ENCODE results near the gene GPN3. TPM values are rescaled to one million over a fixed set of nuclear protein-coding genes. Genes with fewer than 3 reads are reported as not detected.
"Not testable (repeated sequence)": the region's sequence is repeated elsewhere in the genome, so short reads cannot be mapped to it uniquely, and the experiment has no call there.

GPN3 gene
- total RNA-seq, 1 donor from 2014 or later, result 21.4 TPM

DNA sequence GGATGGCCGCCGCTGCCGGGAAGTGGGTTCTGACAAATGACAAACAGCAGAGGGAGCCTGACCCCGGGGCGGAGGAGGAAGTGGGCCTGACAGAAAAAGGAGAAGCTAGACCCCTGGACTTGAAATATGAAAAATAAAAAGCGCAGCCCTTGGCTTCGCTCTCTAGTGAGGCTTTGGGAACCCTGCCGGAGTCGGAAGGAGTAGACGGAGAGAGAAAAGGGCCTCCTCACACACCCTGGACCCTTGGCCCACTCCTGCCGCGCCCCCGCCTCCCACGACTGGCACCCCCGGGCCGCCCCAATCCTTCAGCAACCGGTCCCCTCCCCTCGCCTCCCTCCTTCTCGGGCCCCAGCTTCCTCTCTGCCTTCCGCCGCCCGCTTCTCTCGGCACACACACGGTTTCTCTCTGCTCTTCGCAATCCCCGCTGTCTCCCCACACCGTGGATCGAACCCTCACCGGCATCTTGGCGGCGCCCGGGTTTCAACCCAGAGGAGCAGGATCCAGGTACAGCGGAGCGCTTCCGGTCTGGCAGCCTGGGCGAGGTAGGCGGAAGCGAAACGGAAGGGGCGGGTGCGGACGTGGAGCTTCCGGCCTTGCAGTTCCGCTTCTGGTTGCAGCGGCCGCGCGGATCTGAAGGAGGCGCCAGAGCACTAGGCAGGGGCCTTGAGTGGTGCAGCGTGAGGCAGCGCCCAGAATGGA, 18.1 kb downstream of the GPN3 start, which contains the start of gene ARPC3:
Gene ARPC3 (minus strand): TSS at position 539 of the 699 bp plus-strand sequence. CDS start 77 bp downstream, at position 462.
- peak within 1 kb of the TSS; percentile 88 to 95 (median 94) for H3K9ac ChIP-seq (ENCODE audit: low read depth in 1 of 3, low read length in 3 of 3)
- no peaks in the 10 kb centered on the region for H3K27me3 ChIP-seq (ENCODE audit: control insufficient read depth in 3 of 3, insufficient read depth in 3 of 3, low read length in 3 of 3)
- peaks cover 3 to 14% (median 7%) of the 10 kb centered on the region in 3 donors for H3K4me1 ChIP-seq (ENCODE audit: control insufficient read depth in 3 of 3, insufficient read depth in 3 of 3, low read length in 3 of 3)
- peaks cover 8 to 23% (median 20%) of the 10 kb centered on the region in 3 donors for H3K36me3 ChIP-seq (ENCODE audit: control insufficient read depth in 3 of 3, insufficient read depth in 3 of 3, low read length in 3 of 3)
- no peaks in the 10 kb centered on the region for H3K9me3 ChIP-seq (ENCODE audit: control insufficient read depth in 3 of 3, low read length in 3 of 3)
- H3K4me3 ChIP-seq (ENCODE audit: low read length in 3 of 3), result peak within 1 kb of the TSS; percentile 88 to 96 (median 95)
- peak within 1 kb of the TSS; percentile 95 for H3K27ac ChIP-seq (ENCODE audit: low read depth, low read length)

DNA sequence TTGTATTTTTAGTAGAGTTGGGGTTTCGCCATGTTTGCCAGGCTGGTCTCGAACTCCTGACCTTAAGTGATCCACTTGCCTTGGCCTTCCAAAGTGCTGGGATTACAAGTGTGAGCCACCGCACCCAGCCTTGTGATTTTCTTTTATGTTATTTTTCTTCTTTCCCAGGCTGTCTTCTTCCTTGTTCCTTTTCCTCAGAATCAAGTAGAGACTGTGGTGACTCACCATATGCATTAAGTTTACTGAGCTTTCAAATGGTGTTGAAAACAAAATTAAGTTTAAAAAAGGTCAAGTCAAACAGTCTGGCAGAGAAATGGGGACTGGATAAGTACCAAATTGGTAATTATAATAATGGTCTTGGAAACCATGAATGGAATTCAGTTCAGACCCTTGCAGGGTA, 23.6 kb downstream of the GPN3 start:
- H3K4me1 ChIP-seq (ENCODE audit: control insufficient read depth in 3 of 3, insufficient read depth in 3 of 3, low read length in 3 of 3), result peaks cover 3 to 12% (median 7%) of the 10 kb centered on the region in 3 donors
- no peaks in the 10 kb centered on the region for H3K9me3 ChIP-seq (ENCODE audit: control insufficient read depth in 3 of 3, low read length in 3 of 3)
- no peak overlapping the region for H3K9ac ChIP-seq (ENCODE audit: low read depth in 1 of 3, low read length in 3 of 3)
- H3K4me3 ChIP-seq (ENCODE audit: low read length in 3 of 3), result no peak overlapping the region
- H3K36me3 ChIP-seq (ENCODE audit: control insufficient read depth in 3 of 3, insufficient read depth in 3 of 3, low read length in 3 of 3), result peaks cover 12 to 30% (median 26%) of the 10 kb centered on the region in 3 donors
- H3K27me3 ChIP-seq (ENCODE audit: control insufficient read depth in 3 of 3, insufficient read depth in 3 of 3, low read length in 3 of 3), result no peaks in the 10 kb centered on the region
- H3K27ac ChIP-seq (ENCODE audit: low read depth, low read length), result no peak overlapping the region

- H3K27ac ChIP-seq (ENCODE audit: low read depth, low read length), result no peak overlapping the region
Observed at GRCh38 chr12:110436231-110436630, 31.8 kb downstream of the GPN3 start.

GRCh38 chr12:110431957-110432587, 36.0 kb downstream of the GPN3 start:
- no peak overlapping the region for H3K4me3 ChIP-seq (ENCODE audit: low read length in 3 of 3)
- no peaks in the 10 kb centered on the region for H3K27me3 ChIP-seq (ENCODE audit: control insufficient read depth in 3 of 3, insufficient read depth in 3 of 3, low read length in 3 of 3)
- no peaks in the 10 kb centered on the region for H3K9me3 ChIP-seq (ENCODE audit: control insufficient read depth in 3 of 3, low read length in 3 of 3)
- H3K9ac ChIP-seq (ENCODE audit: low read depth in 1 of 3, low read length in 3 of 3), result no peak overlapping the region
- H3K27ac ChIP-seq (ENCODE audit: low read depth, low read length), result no peak overlapping the region
- peaks cover 0 to 3% (median 0%) of the 10 kb centered on the region in 3 donors for H3K4me1 ChIP-seq (ENCODE audit: control insufficient read depth in 3 of 3, insufficient read depth in 3 of 3, low read length in 3 of 3)
- peaks cover 7 to 11% (median 10%) of the 10 kb centered on the region in 3 donors for H3K36me3 ChIP-seq (ENCODE audit: control insufficient read depth in 3 of 3, insufficient read depth in 3 of 3, low read length in 3 of 3)

More at GRCh38 chr12:110436231-110436630, 31.8 kb downstream of the GPN3 start:
- no peaks in the 10 kb centered on the region for H3K27me3 ChIP-seq (ENCODE audit: control insufficient read depth in 3 of 3, insufficient read depth in 3 of 3, low read length in 3 of 3)
- H3K9ac ChIP-seq (ENCODE audit: low read depth in 1 of 3, low read length in 3 of 3), result no peak overlapping the region
- H3K4me1 ChIP-seq (ENCODE audit: control insufficient read depth in 3 of 3, insufficient read depth in 3 of 3, low read length in 3 of 3), result no peaks in the 10 kb centered on the region
- H3K36me3 ChIP-seq (ENCODE audit: control insufficient read depth in 3 of 3, insufficient read depth in 3 of 3, low read length in 3 of 3), result peaks cover 14 to 22% (median 22%) of the 10 kb centered on the region in 3 donors
- no peak overlapping the region for H3K4me3 ChIP-seq (ENCODE audit: low read length in 3 of 3)
- H3K9me3 ChIP-seq (ENCODE audit: control insufficient read depth in 3 of 3, low read length in 3 of 3), result no peaks in the 10 kb centered on the region

DNA sequence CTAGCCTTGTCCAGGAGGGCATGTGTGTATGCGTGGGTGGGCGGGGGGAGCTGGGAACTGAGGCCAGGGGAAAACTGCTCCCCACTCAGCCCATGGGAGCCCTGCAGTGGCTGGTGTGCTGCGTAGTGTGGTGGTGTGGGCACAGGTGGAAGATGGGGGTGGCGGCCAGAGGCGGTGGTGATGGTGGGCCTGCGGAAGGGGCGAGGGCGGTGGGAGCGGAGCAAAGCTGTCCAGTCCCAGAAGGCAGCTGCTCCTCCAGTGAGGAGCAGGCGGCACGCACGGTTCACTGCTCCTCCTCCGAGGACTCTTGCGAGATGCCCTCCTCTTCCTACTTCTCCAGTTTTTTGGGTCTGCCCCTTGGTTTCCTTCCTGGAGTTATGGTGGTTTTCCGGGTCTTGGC, 38.4 kb downstream of the GPN3 start:
- H3K9me3 ChIP-seq (ENCODE audit: control insufficient read depth in 3 of 3, low read length in 3 of 3); H3K27me3 ChIP-seq (ENCODE audit: control insufficient read depth in 3 of 3, insufficient read depth in 3 of 3, low read length in 3 of 3); H3K27ac ChIP-seq (ENCODE audit: low read depth, low read length); H3K9ac ChIP-seq (ENCODE audit: low read depth in 1 of 3, low read length in 3 of 3); H3K4me1 ChIP-seq (ENCODE audit: control insufficient read depth in 3 of 3, insufficient read depth in 3 of 3, low read length in 3 of 3); H3K4me3 ChIP-seq (ENCODE audit: low read length in 3 of 3); H3K36me3 ChIP-seq (ENCODE audit: control insufficient read depth in 3 of 3, insufficient read depth in 3 of 3, low read length in 3 of 3): not testable (repeated sequence)

- Histone ChIP-seq H3K9ac (ENCODE audit: low read depth in 1 of 3, low read length in 3 of 3) (no peak overlapping the region), H3K4me1 (ENCODE audit: control insufficient read depth in 3 of 3, insufficient read depth in 3 of 3, low read length in 3 of 3) (peaks cover 0 to 3% (median 0%) of the 10 kb centered on the region in 3 donors), H3K36me3 (ENCODE audit: control insufficient read depth in 3 of 3, insufficient read depth in 3 of 3, low read length in 3 of 3) (no peaks in the 10 kb centered on the region)
Observed at GRCh38 chr12:110426406-110426805, 41.7 kb downstream of the GPN3 start.

DNA sequence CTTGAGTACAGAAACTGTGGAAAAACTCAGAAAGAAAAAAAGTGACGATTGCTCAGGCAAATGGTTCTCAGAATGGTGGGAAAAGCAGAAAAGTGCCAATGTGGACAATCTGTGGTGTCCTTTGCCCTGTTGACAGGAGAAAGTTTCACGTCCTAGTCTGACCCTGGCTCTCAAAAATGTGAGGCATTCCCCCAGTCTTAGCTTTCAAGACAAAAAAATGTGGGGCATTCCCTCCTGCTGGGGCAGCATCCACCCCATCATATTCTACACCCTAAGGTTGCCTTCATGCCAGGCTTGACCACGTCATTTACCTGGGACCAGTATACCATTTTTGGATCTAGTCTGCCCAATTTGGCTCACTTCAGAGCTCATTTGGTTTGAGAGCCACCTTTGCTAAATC, 43.8 kb downstream of the GPN3 start:
- no peaks in the 10 kb centered on the region for H3K4me1 ChIP-seq (ENCODE audit: control insufficient read depth in 3 of 3, insufficient read depth in 3 of 3, low read length in 3 of 3)
- H3K36me3 ChIP-seq (ENCODE audit: control insufficient read depth in 3 of 3, insufficient read depth in 3 of 3, low read length in 3 of 3), result no peaks in the 10 kb centered on the region
- H3K9me3 ChIP-seq (ENCODE audit: control insufficient read depth in 3 of 3, low read length in 3 of 3), result no peaks in the 10 kb centered on the region
- H3K27me3 ChIP-seq (ENCODE audit: control insufficient read depth in 3 of 3, insufficient read depth in 3 of 3, low read length in 3 of 3), result no peaks in the 10 kb centered on the region
- H3K4me3 ChIP-seq (ENCODE audit: low read length in 3 of 3), result no peak overlapping the region
- H3K9ac ChIP-seq (ENCODE audit: low read depth in 1 of 3, low read length in 3 of 3), result no peak overlapping the region
- H3K27ac ChIP-seq (ENCODE audit: low read depth, low read length), result no peak overlapping the region

More at GRCh38 chr12:110426406-110426805, 41.7 kb downstream of the GPN3 start:
- Histone ChIP-seq H3K4me3 (ENCODE audit: low read length in 3 of 3) (no peak overlapping the region), H3K27me3 (ENCODE audit: control insufficient read depth in 3 of 3, insufficient read depth in 3 of 3, low read length in 3 of 3) (no peaks in the 10 kb centered on the region), H3K27ac (ENCODE audit: low read depth, low read length) (no peak overlapping the region), H3K9me3 (ENCODE audit: control insufficient read depth in 3 of 3, low read length in 3 of 3) (no peaks in the 10 kb centered on the region)

GRCh38 chr12:110421701-110422100, 46.4 kb downstream of the GPN3 start:
- Histone ChIP-seq H3K27ac (ENCODE audit: low read depth, low read length) (no peak overlapping the region), H3K4me1 (ENCODE audit: control insufficient read depth in 3 of 3, insufficient read depth in 3 of 3, low read length in 3 of 3) (no peaks in the 10 kb centered on the region), H3K27me3 (ENCODE audit: control insufficient read depth in 3 of 3, insufficient read depth in 3 of 3, low read length in 3 of 3) (no peaks in the 10 kb centered on the region), H3K36me3 (ENCODE audit: control insufficient read depth in 3 of 3, insufficient read depth in 3 of 3, low read length in 3 of 3) (no peaks in the 10 kb centered on the region), H3K9me3 (ENCODE audit: control insufficient read depth in 3 of 3, low read length in 3 of 3) (no peaks in the 10 kb centered on the region), H3K4me3 (ENCODE audit: low read length in 3 of 3) (no peak overlapping the region), H3K9ac (ENCODE audit: low read depth in 1 of 3, low read length in 3 of 3) (no peak overlapping the region)

GRCh38 chr12:110421159-110421661, 46.8 kb downstream of the GPN3 start:
- H3K9me3 ChIP-seq (ENCODE audit: control insufficient read depth in 3 of 3, low read length in 3 of 3), result no peaks in the 10 kb centered on the region
- no peak overlapping the region for H3K4me3 ChIP-seq (ENCODE audit: low read length in 3 of 3)
- H3K36me3 ChIP-seq (ENCODE audit: control insufficient read depth in 3 of 3, insufficient read depth in 3 of 3, low read length in 3 of 3), result no peaks in the 10 kb centered on the region
- H3K4me1 ChIP-seq (ENCODE audit: control insufficient read depth in 3 of 3, insufficient read depth in 3 of 3, low read length in 3 of 3), result no peaks in the 10 kb centered on the region
- no peak overlapping the region for H3K9ac ChIP-seq (ENCODE audit: low read depth in 1 of 3, low read length in 3 of 3)
- H3K27ac ChIP-seq (ENCODE audit: low read depth, low read length), result no peak overlapping the region
- H3K27me3 ChIP-seq (ENCODE audit: control insufficient read depth in 3 of 3, insufficient read depth in 3 of 3, low read length in 3 of 3), result no peaks in the 10 kb centered on the region

- H3K9me3 ChIP-seq (ENCODE audit: control insufficient read depth in 3 of 3, low read length in 3 of 3); H3K27ac ChIP-seq (ENCODE audit: low read depth, low read length); H3K4me3 ChIP-seq (ENCODE audit: low read length in 3 of 3); H3K36me3 ChIP-seq (ENCODE audit: control insufficient read depth in 3 of 3, insufficient read depth in 3 of 3, low read length in 3 of 3); H3K27me3 ChIP-seq (ENCODE audit: control insufficient read depth in 3 of 3, insufficient read depth in 3 of 3, low read length in 3 of 3); H3K9ac ChIP-seq (ENCODE audit: low read depth in 1 of 3, low read length in 3 of 3); H3K4me1 ChIP-seq (ENCODE audit: control insufficient read depth in 3 of 3, insufficient read depth in 3 of 3, low read length in 3 of 3): not testable (repeated sequence)
Observed at GRCh38 chr12:110420644-110421043, 47.4 kb downstream of the GPN3 start.

Measured in skeletal muscle tissue (tissue), 4 donors.